ENCODE results near the gene HTT.

DNA sequence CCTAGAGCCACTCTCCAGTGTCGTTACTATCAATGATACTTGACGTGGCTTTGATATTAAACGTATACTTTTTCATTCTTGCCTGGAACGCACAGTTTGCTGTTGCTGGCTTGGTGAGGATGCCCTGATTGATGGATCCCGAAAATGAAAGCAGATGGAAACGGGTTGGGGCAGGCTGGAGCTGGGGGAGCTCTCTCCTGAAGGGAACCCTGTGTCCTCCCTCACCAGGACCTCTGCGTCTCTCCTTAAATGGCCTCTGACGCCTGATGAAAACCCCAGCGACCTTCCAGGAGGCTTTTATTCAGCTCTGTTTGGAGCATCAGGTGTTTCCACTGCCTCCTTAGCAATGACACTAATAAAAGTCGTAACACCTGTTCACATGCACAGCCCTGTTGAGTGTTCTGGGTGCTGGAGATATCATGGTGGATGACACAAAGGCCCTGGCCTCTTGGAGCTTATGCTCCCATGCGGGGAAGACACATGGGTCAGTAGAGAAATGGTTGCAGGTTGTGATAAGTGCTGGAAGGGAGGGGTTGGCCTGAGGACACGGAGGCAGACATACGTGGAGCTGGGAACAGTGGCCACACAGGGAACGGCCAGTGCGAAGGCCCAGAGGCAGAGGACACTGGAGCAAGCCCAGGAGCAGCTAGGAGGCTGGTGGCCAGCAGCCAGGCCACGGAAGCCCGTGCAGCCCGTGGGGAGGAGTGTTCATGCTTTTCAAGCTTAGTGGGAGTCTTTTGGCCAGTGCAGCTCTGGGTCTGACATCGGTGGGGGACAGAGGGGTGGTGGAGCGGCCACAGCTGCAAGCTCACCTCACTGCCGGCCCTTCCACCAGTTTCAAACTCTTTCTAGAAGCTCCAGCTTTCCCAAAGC lies 182.0 kb downstream of the HTT start:
- TF ChIP-seq, protein P1, sequence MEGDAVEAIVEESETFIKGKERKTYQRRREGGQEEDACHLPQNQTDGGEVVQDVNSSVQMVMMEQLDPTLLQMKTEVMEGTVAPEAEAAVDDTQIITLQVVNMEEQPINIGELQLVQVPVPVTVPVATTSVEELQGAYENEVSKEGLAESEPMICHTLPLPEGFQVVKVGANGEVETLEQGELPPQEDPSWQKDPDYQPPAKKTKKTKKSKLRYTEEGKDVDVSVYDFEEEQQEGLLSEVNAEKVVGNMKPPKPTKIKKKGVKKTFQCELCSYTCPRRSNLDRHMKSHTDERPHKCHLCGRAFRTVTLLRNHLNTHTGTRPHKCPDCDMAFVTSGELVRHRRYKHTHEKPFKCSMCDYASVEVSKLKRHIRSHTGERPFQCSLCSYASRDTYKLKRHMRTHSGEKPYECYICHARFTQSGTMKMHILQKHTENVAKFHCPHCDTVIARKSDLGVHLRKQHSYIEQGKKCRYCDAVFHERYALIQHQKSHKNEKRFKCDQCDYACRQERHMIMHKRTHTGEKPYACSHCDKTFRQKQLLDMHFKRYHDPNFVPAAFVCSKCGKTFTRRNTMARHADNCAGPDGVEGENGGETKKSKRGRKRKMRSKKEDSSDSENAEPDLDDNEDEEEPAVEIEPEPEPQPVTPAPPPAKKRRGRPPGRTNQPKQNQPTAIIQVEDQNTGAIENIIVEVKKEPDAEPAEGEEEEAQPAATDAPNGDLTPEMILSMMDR (IDR thresholded peaks at IDR 0.05 in 8 of 11, conservative IDR thresholded peaks at IDR 0.05 in 3 of 11): no peak
- no peak for TF ChIP-seq POLR2AphosphoS5 (IDR thresholded peaks at IDR 0.05)

Data from spleen (tissue), 7 donors.